Hepatocyte (in vitro differentiated cells): ENCODE data around the gene TMEM126B.
"Not testable (repeated sequence)": the region's sequence is repeated elsewhere in the genome, so short reads cannot be mapped to it uniquely, and the experiment has no call there.

Source experiments
- CTCF ChIP-seq: fragments of 200-600 bp; sonication (generic); IDR thresholded peaks from 2 replicates; pipeline ENCODE4 v1.5.1; 2016; ENCODE audit warnings: antibody characterized with exemption, mild to moderate bottlenecking; ENCODE audit not compliant: poor library complexity
- EZH2phosphoT487 ChIP-seq: fragments of 200-600 bp; sonication (generic); IDR thresholded peaks from one replicate; pipeline ENCODE4 v1.6.1; 2018; ENCODE audit warnings: antibody characterized with exemption, mild to moderate bottlenecking, low read depth, moderate library complexity; ENCODE audit not compliant: unreplicated experiment, severe bottlenecking

DNA sequence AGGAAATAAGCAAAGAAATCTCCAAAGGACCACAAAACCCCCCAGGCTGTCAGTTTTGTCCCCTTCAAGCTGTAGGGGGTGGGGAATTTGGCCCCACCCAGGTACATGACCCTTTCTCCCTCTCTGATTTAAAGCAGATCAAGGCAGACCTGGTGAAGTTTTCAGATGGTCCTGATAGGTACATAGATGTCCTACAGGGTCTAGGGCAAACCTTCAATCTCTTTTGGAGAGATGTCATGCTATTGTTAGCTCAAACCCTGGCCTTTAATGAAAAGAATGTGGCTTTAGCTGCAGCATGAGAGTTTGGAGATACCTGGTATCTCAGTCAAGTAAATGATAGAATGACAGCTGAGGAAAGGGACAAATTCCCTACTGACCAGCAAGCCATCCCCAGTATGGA is 19.8 kb upstream of the TMEM126B start:
- TF ChIP-seq CTCF, EZH2phosphoT487: not testable (repeated sequence)
